ENCODE data around the gene CLEC5A. TPM values are rescaled to one million over a fixed set of nuclear protein-coding genes. Genes with fewer than 3 reads are reported as not detected.

The CLEC5A gene
- polyA plus RNA-seq, 1 donor (not counting 4 experiments of a cell fraction or from before 2014, with no cell fraction given): 0.05 TPM

DNA sequence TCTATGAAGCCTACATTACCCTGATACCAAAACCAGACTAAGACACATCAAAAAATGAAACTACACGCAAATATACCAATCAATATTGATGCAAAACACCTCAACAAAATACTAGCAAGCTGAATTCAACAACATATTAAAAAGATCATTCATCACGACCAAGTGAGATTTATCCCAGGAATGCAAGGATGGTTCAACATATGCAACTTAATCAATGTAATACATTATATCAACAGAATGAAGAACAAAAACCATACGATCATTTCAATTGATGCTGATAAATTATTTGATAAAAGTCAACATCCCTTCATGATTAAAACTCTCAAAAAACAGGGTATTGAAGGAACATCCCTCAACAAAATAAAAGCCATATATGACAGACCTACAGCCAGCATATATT lies 5.7 kb downstream of the CLEC5A start:
- no peak for TF ChIP-seq EZH2 (IDR thresholded peaks at IDR 0.05; ENCODE audit: low read length)
- TF ChIP-seq, protein P1, sequence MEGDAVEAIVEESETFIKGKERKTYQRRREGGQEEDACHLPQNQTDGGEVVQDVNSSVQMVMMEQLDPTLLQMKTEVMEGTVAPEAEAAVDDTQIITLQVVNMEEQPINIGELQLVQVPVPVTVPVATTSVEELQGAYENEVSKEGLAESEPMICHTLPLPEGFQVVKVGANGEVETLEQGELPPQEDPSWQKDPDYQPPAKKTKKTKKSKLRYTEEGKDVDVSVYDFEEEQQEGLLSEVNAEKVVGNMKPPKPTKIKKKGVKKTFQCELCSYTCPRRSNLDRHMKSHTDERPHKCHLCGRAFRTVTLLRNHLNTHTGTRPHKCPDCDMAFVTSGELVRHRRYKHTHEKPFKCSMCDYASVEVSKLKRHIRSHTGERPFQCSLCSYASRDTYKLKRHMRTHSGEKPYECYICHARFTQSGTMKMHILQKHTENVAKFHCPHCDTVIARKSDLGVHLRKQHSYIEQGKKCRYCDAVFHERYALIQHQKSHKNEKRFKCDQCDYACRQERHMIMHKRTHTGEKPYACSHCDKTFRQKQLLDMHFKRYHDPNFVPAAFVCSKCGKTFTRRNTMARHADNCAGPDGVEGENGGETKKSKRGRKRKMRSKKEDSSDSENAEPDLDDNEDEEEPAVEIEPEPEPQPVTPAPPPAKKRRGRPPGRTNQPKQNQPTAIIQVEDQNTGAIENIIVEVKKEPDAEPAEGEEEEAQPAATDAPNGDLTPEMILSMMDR (optimal IDR thresholded peaks at IDR 0.05 in 1 of 3, IDR thresholded peaks at IDR 0.05 in 1 of 3, conservative IDR thresholded peaks at IDR 0.05 in 1 of 3; ENCODE audit: extremely low read depth in 1 of 3, insufficient read depth in 2 of 3, low read length in 3 of 3): no peak
- H3K4me1 ChIP-seq (ENCODE audit: control insufficient read depth, extremely low read depth, insufficient read depth, low read length): peaks cover 14% of the 10 kb centered on the region
- H3K4me3 ChIP-seq (ENCODE audit: control insufficient read depth in 2 of 3, extremely low read depth in 1 of 3, insufficient read depth in 2 of 3, low read depth in 1 of 3, low read length in 3 of 3): no peak overlapping the region
- H3K9me3 ChIP-seq (ENCODE audit: control insufficient read depth, low read depth, low read length): no peaks in the 10 kb centered on the region
- dilution Hi-C loops (cut with MboI; ENCODE audit: extremely low pct_ligation_motif_present, low sequenced_read_pairs): no loop called here
- H2AFZ ChIP-seq (ENCODE audit: control insufficient read depth, low read length): no peak overlapping the region
- no peak overlapping the region for H3K4me2 ChIP-seq (ENCODE audit: control insufficient read depth, extremely low read depth, insufficient read depth, low read depth, low read length)
- H3K9ac ChIP-seq (ENCODE audit: control insufficient read depth, extremely low read depth, insufficient read depth, low read length): no peak overlapping the region
- H4K20me1 ChIP-seq (ENCODE audit: control insufficient read depth, extremely low read depth, insufficient read depth, low read length): no peaks in the 10 kb centered on the region
- H3K27ac ChIP-seq (ENCODE audit: control insufficient read depth, insufficient read depth, low read length): no peak overlapping the region
- H3K79me2 ChIP-seq (ENCODE audit: control insufficient read depth, insufficient read depth, low read length): no peaks in the 10 kb centered on the region
- no peak for FAIRE-seq
- H3K9me1 ChIP-seq (ENCODE audit: control insufficient read depth, extremely low read depth, insufficient read depth, low read length): no peaks in the 10 kb centered on the region
- DNase-seq (ENCODE audit: low read depth, low spot score): no peak
- H3K27me3 ChIP-seq (ENCODE audit: control insufficient read depth, extremely low read depth, insufficient read depth, low read length): no peaks in the 10 kb centered on the region
- H3K36me3 ChIP-seq (ENCODE audit: control insufficient read depth in 2 of 2, extremely low read depth in 1 of 2, insufficient read depth in 2 of 2, low read length in 2 of 2): no peaks in the 10 kb centered on the region

DNA sequence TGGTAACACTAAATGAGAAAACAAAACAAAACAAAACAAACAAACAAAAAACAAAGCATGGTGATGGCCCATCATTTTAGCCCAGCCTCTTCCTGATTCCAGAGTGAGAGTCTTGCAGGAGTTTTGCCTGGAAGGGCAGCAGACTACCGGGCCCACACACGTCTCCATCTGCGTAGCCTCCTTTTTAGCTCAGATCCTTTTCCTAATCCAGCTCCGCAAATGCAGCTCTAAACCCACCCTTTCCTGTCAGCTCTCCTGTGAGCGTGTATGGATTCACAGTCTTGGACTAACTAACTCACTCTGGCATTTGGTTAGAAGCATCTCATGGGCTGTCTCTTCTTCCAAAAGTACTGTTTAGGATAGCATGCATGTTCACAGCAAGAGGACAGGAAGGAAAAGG lies 16.6 kb downstream of the CLEC5A start:
- H3K4me1 ChIP-seq (ENCODE audit: control insufficient read depth, extremely low read depth, insufficient read depth, low read length): no peaks in the 10 kb centered on the region
- dilution Hi-C loops (cut with MboI; ENCODE audit: extremely low pct_ligation_motif_present, low sequenced_read_pairs): no loop called here
- H4K20me1 ChIP-seq (ENCODE audit: control insufficient read depth, extremely low read depth, insufficient read depth, low read length): no peaks in the 10 kb centered on the region
- no peaks in the 10 kb centered on the region for H3K27me3 ChIP-seq (ENCODE audit: control insufficient read depth, extremely low read depth, insufficient read depth, low read length)
- no peaks in the 10 kb centered on the region for H3K36me3 ChIP-seq (ENCODE audit: control insufficient read depth in 2 of 2, extremely low read depth in 1 of 2, insufficient read depth in 2 of 2, low read length in 2 of 2)
- H3K4me3 ChIP-seq (ENCODE audit: control insufficient read depth in 2 of 3, extremely low read depth in 1 of 3, insufficient read depth in 2 of 3, low read depth in 1 of 3, low read length in 3 of 3): no peak overlapping the region
- FAIRE-seq: no peak
- H2AFZ ChIP-seq (ENCODE audit: control insufficient read depth, low read length): no peak overlapping the region
- no peaks in the 10 kb centered on the region for H3K9me3 ChIP-seq (ENCODE audit: control insufficient read depth, low read depth, low read length)
- H3K27ac ChIP-seq (ENCODE audit: control insufficient read depth, insufficient read depth, low read length): no peak overlapping the region
- no peaks in the 10 kb centered on the region for H3K9me1 ChIP-seq (ENCODE audit: control insufficient read depth, extremely low read depth, insufficient read depth, low read length)
- no peaks in the 10 kb centered on the region for H3K79me2 ChIP-seq (ENCODE audit: control insufficient read depth, insufficient read depth, low read length)
- H3K4me2 ChIP-seq (ENCODE audit: control insufficient read depth, extremely low read depth, insufficient read depth, low read depth, low read length): no peak overlapping the region
- no peak overlapping the region for H3K9ac ChIP-seq (ENCODE audit: control insufficient read depth, extremely low read depth, insufficient read depth, low read length)
- TF ChIP-seq, protein P1 (optimal IDR thresholded peaks at IDR 0.05 in 1 of 3, IDR thresholded peaks at IDR 0.05 in 1 of 3, conservative IDR thresholded peaks at IDR 0.05 in 1 of 3; ENCODE audit: extremely low read depth in 1 of 3, insufficient read depth in 2 of 3, low read length in 3 of 3): no peak
- TF ChIP-seq EZH2 (IDR thresholded peaks at IDR 0.05; ENCODE audit: low read length): no peak
- DNase-seq (ENCODE audit: low read depth, low spot score): no peak
